Neural progenitor cell (in vitro differentiated cells): ENCODE data around the gene NDUFB2.

ENCODE experiments used
- EZH2phosphoT487 ChIP-seq: fragments of 200-600 bp; sonication (generic); IDR thresholded peaks from 2 replicates; pipeline ENCODE4 v1.6.1; 2017; ENCODE audit warnings: antibody characterized with exemption
- TF ChIP-seq, protein P1 (sequence below): fragments of 200-600 bp; sonication (generic); IDR thresholded peaks from 2 replicates; pipeline ENCODE4 v1.5.1; 2017; ENCODE audit warnings: antibody characterized with exemption, mild to moderate bottlenecking

DNA sequence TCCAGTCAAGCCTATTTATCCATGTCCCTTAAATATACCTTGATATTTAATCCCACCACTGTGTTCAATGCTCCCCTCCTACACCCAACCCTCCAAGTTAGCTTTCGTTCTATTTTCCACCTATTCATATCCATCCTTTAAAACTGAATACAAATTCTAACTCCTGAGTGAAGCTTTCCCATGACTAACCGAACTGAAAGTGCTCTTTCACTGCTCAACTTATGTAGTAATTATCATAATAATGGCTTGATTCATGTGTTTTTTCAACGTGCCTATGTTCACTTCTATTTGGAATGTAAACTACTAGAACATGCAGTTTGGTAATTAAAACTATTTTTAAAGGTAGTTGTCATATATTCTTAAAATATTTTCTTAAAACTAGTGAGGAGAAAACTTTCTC lies 58.0 kb downstream of the NDUFB2 start:
- TF ChIP-seq, protein P1, sequence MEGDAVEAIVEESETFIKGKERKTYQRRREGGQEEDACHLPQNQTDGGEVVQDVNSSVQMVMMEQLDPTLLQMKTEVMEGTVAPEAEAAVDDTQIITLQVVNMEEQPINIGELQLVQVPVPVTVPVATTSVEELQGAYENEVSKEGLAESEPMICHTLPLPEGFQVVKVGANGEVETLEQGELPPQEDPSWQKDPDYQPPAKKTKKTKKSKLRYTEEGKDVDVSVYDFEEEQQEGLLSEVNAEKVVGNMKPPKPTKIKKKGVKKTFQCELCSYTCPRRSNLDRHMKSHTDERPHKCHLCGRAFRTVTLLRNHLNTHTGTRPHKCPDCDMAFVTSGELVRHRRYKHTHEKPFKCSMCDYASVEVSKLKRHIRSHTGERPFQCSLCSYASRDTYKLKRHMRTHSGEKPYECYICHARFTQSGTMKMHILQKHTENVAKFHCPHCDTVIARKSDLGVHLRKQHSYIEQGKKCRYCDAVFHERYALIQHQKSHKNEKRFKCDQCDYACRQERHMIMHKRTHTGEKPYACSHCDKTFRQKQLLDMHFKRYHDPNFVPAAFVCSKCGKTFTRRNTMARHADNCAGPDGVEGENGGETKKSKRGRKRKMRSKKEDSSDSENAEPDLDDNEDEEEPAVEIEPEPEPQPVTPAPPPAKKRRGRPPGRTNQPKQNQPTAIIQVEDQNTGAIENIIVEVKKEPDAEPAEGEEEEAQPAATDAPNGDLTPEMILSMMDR = no peak
- no peak for TF ChIP-seq EZH2phosphoT487
